Trophoblast cell (in vitro differentiated cells and primary cell): Measurements from ENCODE around the gene MYD88.

Experiments
- DNase-seq, 2 donors: peaks; one replicate each; pipeline ENCODE4 v3.0.0-alpha.2; 2016
- H2AFZ ChIP-seq: 2 replicates; pipeline ENCODE4 v1.6.1; 2013; ENCODE audit warnings: low read length, moderate library complexity, mild to moderate bottlenecking; ENCODE audit not compliant: insufficient read depth, poor library complexity
- H2AK5ac ChIP-seq: 2 replicates; pipeline ENCODE4 v1.6.1; 2013; ENCODE audit warnings: mild to moderate bottlenecking, low read length
- H2BK120ac ChIP-seq: 2 replicates; pipeline ENCODE4 v1.6.1; 2013; ENCODE audit warnings: low read length, mild to moderate bottlenecking, moderate library complexity; ENCODE audit not compliant: insufficient read depth, poor library complexity
- H2BK12ac ChIP-seq: 2 replicates; pipeline ENCODE4 v1.6.1; 2013; ENCODE audit warnings: mild to moderate bottlenecking, low read length, moderate library complexity
- H2BK5ac ChIP-seq: 2 replicates; pipeline ENCODE4 v1.6.1; 2013; ENCODE audit warnings: low read length, low read depth, moderate library complexity, mild to moderate bottlenecking; ENCODE audit not compliant: poor library complexity
- H3K14ac ChIP-seq: 2 replicates; pipeline ENCODE4 v1.6.1; 2013; ENCODE audit warnings: mild to moderate bottlenecking, low read length
- H3K18ac ChIP-seq: 2 replicates; pipeline ENCODE4 v1.6.1; 2013; ENCODE audit warnings: mild to moderate bottlenecking, low read length
- H3K23ac ChIP-seq: 2 replicates; pipeline ENCODE4 v1.6.1; 2013; ENCODE audit warnings: low read length
- H3K27ac ChIP-seq: 2 replicates; pipeline ENCODE4 v1.5.1; 2013; ENCODE audit warnings: low read depth, mild to moderate bottlenecking, inconsistent platforms, low read length, moderate library complexity
- H3K27me3 ChIP-seq: 2 replicates; pipeline ENCODE4 v1.6.1; 2013; ENCODE audit warnings: inconsistent platforms, mild to moderate bottlenecking, low read length, moderate library complexity; ENCODE audit not compliant: insufficient read depth
- H3K36me3 ChIP-seq, 2 experiments: 1 replicate in 1 of 2; 2 replicates in 1 of 2; pipeline ENCODE4 v1.6.1; 2013; ENCODE audit warnings: low read length in 2 of 2, mild to moderate bottlenecking in 2 of 2, moderate library complexity in 1 of 2; ENCODE audit not compliant: insufficient read depth in 2 of 2, control insufficient read depth in 1 of 2
- H3K4ac ChIP-seq: 2 replicates; pipeline ENCODE4 v1.6.1; 2013; ENCODE audit warnings: low read depth, mild to moderate bottlenecking, low read length, moderate library complexity
- H3K4me1 ChIP-seq, 2 experiments: 1 replicate in 1 of 2; 2 replicates in 1 of 2; pipeline ENCODE4 v1.6.1; 2013; ENCODE audit warnings: low read length in 2 of 2, mild to moderate bottlenecking in 2 of 2, moderate library complexity in 1 of 2; ENCODE audit not compliant: insufficient read depth in 2 of 2, control insufficient read depth in 1 of 2
- H3K4me2 ChIP-seq: 2 replicates; pipeline ENCODE4 v1.6.1; 2013; ENCODE audit warnings: inconsistent platforms, mild to moderate bottlenecking, low read length, moderate library complexity
- H3K4me3 ChIP-seq: 2 replicates; pipeline ENCODE4 v1.5.1; 2013; ENCODE audit warnings: mild to moderate bottlenecking, low read depth, low read length, inconsistent platforms
- H3K79me1 ChIP-seq: one replicate; pipeline ENCODE4 v1.6.1; 2013; ENCODE audit warnings: low read length
- H3K79me2 ChIP-seq: 2 replicates; pipeline ENCODE4 v1.6.1; 2013; ENCODE audit warnings: low read length, mild to moderate bottlenecking; ENCODE audit not compliant: control insufficient read depth, insufficient read depth, poor library complexity
- H3K9ac ChIP-seq: 2 replicates; pipeline ENCODE4 v1.6.1; 2013; ENCODE audit warnings: mild to moderate bottlenecking, low read length
- H3K9me3 ChIP-seq: 2 replicates; pipeline ENCODE4 v1.6.1; 2013; ENCODE audit warnings: low read depth, mild to moderate bottlenecking, control low read depth, inconsistent platforms, low read length; ENCODE audit not compliant: insufficient read depth
- H4K12ac ChIP-seq: 2 replicates; pipeline ENCODE4 v1.6.1; 2013; ENCODE audit warnings: low read depth, mild to moderate bottlenecking, low read length, moderate library complexity
- H4K8ac ChIP-seq: 2 replicates; pipeline ENCODE4 v1.6.1; 2013; ENCODE audit warnings: low read depth, mild to moderate bottlenecking, low read length, moderate library complexity
- H4K91ac ChIP-seq: one replicate; pipeline ENCODE4 v1.6.1; 2013; ENCODE audit warnings: low read depth, mild to moderate bottlenecking, low read length, moderate library complexity
- WGBS: extraction: QIAGEN DNeasy Blood & Tissue Kit; methylation state at CpG from one replicate; pipeline ENCODE4 v1.1.7; 2013; ENCODE audit warnings: missing lambda C conversion rate; ENCODE audit not compliant: insufficient read length, insufficient coverage; ENCODE audit errors: extremely low coverage; 5-methylcytosine and 5-hydroxymethylcytosine counted together

MYD88 gene

DNA sequence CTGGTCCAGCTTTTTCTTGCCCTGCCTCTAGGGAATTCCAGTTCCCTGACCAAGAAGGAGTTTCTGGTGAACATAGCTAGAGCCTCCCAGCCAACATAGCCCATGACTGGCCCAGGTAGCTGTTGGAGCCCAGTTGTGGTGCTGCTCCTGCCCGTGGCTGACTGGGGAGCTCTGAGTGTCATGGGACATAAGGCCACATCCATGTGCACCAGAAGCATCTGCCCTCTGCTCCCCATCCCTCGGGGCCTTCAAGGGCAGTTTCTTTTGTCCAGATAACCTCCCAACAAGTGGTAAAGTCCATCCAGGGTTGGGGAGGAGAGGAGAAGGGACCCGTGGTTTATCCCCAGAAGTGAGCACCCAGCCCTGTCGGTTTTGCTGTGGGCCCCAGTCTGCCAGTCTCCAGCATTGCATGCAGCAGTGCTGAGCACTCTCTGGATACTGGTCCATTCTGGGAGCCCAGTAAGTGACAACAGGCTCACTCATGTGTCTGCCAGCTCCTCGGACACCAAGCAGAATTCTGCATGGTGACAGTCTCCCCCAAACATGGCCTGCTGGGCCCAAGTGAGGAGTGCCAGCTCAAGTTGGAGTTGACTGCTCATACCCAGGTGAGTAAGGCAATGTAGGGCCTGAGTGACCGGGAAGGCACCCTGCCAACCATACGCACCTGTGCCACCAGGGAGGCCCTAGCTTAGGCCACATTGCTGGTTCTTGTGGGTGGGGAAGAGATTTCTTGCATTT, 30.4 kb upstream of the MYD88 start:
- Histone ChIP-seq H3K4ac (no peak overlapping the region), H3K23ac (no peak overlapping the region), H2BK5ac (no peak overlapping the region), H3K36me3 (no peaks in the 10 kb centered on the region), H4K12ac (no peak overlapping the region), H3K9me3 (peaks cover 1% of the 10 kb centered on the region), H3K9ac (no peak overlapping the region), H3K79me1 (no peaks in the 10 kb centered on the region), H4K91ac (no peak overlapping the region), H3K18ac (no peak overlapping the region), H2BK12ac (no peak overlapping the region), H2AK5ac (no peak overlapping the region), H4K8ac (no peak overlapping the region), H3K4me1 (no peaks in the 10 kb centered on the region), H3K27ac (no peak overlapping the region), H3K4me3 (no peak overlapping the region), H2BK120ac (no peak overlapping the region), H3K27me3 (no peaks in the 10 kb centered on the region), H3K79me2 (no peaks in the 10 kb centered on the region), H3K4me2 (no peak overlapping the region), H3K14ac (no peak overlapping the region), H2AFZ (no peak overlapping the region)
- DNase-seq: no peak
- WGBS: no CpG with 5 or more reads among the region's 7 CpGs

- Histone ChIP-seq H2AK5ac (no peak overlapping the region), H3K4ac (no peak overlapping the region), H4K91ac (no peak overlapping the region), H3K14ac (no peak overlapping the region), H3K27me3 (no peaks in the 10 kb centered on the region), H2AFZ (no peak overlapping the region), H3K36me3 (no peaks in the 10 kb centered on the region), H3K4me1 (no peaks in the 10 kb centered on the region), H3K27ac (no peak overlapping the region), H3K4me3 (no peak overlapping the region), H2BK5ac (no peak overlapping the region), H3K9me3 (no peaks in the 10 kb centered on the region), H4K12ac (no peak overlapping the region), H3K4me2 (no peak overlapping the region), H3K9ac (no peak overlapping the region), H3K23ac (no peak overlapping the region), H4K8ac (no peak overlapping the region), H2BK120ac (no peak overlapping the region), H3K18ac (no peak overlapping the region), H2BK12ac (no peak overlapping the region), H3K79me2 (no peaks in the 10 kb centered on the region), H3K79me1 (no peaks in the 10 kb centered on the region)
- no peak for DNase-seq
- no CpG with 5 or more reads among the region's 11 CpGs for WGBS
These were observed 29.5 kb upstream of the MYD88 start for GRCh38 chr3:38108649-38109579.

- Histone ChIP-seq H3K9ac (no peak overlapping the region), H3K4me2 (no peak overlapping the region), H3K36me3 (no peaks in the 10 kb centered on the region), H3K9me3 (no peaks in the 10 kb centered on the region), H2BK120ac (no peak overlapping the region), H3K27ac (no peak overlapping the region), H3K14ac (no peak overlapping the region), H3K18ac (no peak overlapping the region), H2BK5ac (no peak overlapping the region), H3K27me3 (no peaks in the 10 kb centered on the region), H2AFZ (no peak overlapping the region), H3K4me1 (no peaks in the 10 kb centered on the region), H2AK5ac (no peak overlapping the region), H4K91ac (no peak overlapping the region), H3K4me3 (no peak overlapping the region), H3K79me2 (no peaks in the 10 kb centered on the region), H3K4ac (no peak overlapping the region), H2BK12ac (no peak overlapping the region), H4K8ac (no peak overlapping the region), H3K23ac (no peak overlapping the region), H4K12ac (no peak overlapping the region), H3K79me1 (no peaks in the 10 kb centered on the region)
- DNase-seq: no peak
- no CpG with 5 or more reads among the region's 17 CpGs for WGBS
These were observed 28.7 kb upstream of the MYD88 start for GRCh38 chr3:38109580-38110313.

DNA sequence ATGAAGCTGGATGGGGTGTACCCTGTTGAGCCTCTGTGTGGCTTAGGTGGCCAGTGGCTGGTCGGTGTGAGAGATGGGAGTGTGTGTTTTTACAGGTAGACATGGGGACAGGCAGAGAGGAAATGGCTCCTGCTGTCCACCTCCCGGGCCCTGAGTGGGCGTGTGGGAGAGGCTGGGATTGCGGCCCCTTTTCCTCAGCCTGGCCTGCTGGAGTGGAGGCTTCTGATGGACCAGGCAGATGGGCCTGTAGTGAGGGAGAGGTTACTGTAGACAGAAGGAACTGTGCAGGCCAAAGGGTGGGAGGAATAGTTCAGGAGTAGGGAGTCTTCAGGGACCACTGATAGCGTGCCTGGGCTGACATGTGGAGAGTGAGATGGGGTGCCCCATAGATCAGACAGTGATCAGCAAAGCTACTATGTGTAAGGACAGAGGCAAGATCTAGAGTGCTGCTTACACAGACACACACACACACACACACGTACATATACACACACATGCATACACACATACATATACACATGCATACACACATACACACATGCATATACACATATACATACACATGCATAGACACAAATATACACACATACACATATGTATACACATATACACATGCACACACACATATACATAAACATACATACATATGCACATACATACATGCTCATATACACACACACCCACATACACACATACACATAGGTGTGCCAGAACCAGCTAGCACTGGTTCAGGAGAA, 28.0 kb upstream of the MYD88 start:
- Histone ChIP-seq H2BK5ac (no peak overlapping the region), H3K18ac (no peak overlapping the region), H3K14ac (no peak overlapping the region), H3K4me2 (no peak overlapping the region), H4K91ac (no peak overlapping the region), H4K12ac (no peak overlapping the region), H3K9me3 (no peaks in the 10 kb centered on the region), H4K8ac (no peak overlapping the region), H2BK120ac (no peak overlapping the region), H3K23ac (no peak overlapping the region), H2AK5ac (no peak overlapping the region), H3K79me2 (no peaks in the 10 kb centered on the region), H3K79me1 (no peaks in the 10 kb centered on the region), H3K27me3 (no peaks in the 10 kb centered on the region), H3K9ac (no peak overlapping the region), H3K4ac (no peak overlapping the region), H2BK12ac (no peak overlapping the region), H3K4me1 (no peaks in the 10 kb centered on the region), H3K36me3 (no peaks in the 10 kb centered on the region), H3K4me3 (no peak overlapping the region), H3K27ac (no peak overlapping the region), H2AFZ (no peak overlapping the region)
- no CpG with 5 or more reads among the region's 6 CpGs for WGBS
- DNase-seq: no peak
